ENCODE measurements around the gene MRPS27.

Gene MRPS27

DNA sequence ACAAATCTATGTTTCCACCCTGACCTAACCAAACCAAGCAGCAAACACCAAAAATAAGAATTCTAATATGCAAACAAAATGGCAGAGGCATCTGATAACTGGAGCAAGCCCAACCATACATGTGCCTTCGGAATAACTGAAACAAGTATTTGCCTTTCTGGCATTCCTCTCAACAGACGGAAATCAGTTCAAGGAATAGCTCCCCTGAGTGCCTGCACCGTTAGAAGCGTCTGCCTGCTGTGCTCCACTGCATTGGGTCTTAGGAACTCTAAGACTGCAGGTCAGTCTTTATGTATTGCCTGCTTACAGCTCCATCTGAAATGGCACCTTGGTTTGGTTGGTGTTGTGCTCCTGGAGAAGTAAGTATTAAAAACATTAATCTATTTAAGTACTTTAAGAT is 98.5 kb downstream of the MRPS27 start:
- TF ChIP-seq GABPA (IDR thresholded peaks at IDR 0.05; ENCODE audit: low read depth) (no peak), POLR2AphosphoS5 (IDR thresholded peaks at IDR 0.05; ENCODE audit: low read depth) (no peak), SPI1 (IDR thresholded peaks at IDR 0.05; ENCODE audit: borderline replicate concordance, low read depth) (no peak)
- TF ChIP-seq, protein P1, sequence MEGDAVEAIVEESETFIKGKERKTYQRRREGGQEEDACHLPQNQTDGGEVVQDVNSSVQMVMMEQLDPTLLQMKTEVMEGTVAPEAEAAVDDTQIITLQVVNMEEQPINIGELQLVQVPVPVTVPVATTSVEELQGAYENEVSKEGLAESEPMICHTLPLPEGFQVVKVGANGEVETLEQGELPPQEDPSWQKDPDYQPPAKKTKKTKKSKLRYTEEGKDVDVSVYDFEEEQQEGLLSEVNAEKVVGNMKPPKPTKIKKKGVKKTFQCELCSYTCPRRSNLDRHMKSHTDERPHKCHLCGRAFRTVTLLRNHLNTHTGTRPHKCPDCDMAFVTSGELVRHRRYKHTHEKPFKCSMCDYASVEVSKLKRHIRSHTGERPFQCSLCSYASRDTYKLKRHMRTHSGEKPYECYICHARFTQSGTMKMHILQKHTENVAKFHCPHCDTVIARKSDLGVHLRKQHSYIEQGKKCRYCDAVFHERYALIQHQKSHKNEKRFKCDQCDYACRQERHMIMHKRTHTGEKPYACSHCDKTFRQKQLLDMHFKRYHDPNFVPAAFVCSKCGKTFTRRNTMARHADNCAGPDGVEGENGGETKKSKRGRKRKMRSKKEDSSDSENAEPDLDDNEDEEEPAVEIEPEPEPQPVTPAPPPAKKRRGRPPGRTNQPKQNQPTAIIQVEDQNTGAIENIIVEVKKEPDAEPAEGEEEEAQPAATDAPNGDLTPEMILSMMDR (IDR thresholded peaks at IDR 0.05; ENCODE audit: insufficient read depth, low read length): no peak
- TF ChIP-seq, protein P2, sequence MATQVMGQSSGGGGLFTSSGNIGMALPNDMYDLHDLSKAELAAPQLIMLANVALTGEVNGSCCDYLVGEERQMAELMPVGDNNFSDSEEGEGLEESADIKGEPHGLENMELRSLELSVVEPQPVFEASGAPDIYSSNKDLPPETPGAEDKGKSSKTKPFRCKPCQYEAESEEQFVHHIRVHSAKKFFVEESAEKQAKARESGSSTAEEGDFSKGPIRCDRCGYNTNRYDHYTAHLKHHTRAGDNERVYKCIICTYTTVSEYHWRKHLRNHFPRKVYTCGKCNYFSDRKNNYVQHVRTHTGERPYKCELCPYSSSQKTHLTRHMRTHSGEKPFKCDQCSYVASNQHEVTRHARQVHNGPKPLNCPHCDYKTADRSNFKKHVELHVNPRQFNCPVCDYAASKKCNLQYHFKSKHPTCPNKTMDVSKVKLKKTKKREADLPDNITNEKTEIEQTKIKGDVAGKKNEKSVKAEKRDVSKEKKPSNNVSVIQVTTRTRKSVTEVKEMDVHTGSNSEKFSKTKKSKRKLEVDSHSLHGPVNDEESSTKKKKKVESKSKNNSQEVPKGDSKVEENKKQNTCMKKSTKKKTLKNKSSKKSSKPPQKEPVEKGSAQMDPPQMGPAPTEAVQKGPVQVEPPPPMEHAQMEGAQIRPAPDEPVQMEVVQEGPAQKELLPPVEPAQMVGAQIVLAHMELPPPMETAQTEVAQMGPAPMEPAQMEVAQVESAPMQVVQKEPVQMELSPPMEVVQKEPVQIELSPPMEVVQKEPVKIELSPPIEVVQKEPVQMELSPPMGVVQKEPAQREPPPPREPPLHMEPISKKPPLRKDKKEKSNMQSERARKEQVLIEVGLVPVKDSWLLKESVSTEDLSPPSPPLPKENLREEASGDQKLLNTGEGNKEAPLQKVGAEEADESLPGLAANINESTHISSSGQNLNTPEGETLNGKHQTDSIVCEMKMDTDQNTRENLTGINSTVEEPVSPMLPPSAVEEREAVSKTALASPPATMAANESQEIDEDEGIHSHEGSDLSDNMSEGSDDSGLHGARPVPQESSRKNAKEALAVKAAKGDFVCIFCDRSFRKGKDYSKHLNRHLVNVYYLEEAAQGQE (IDR thresholded peaks at IDR 0.05; ENCODE audit: insufficient replicate concordance, low read depth): no peak
- H3K27ac ChIP-seq (replicated peaks): no peak overlapping the region
- H3K4me3 ChIP-seq (replicated peaks; ENCODE audit: insufficient read depth, low read length): no peak overlapping the region
- no peak for DNase-seq (ENCODE audit: low read depth in 1 of 2, low spot score in 1 of 2)
- H3K27me3 ChIP-seq (ENCODE audit: insufficient read depth, poor library complexity, severe bottlenecking): no peaks in the 10 kb centered on the region

DNA sequence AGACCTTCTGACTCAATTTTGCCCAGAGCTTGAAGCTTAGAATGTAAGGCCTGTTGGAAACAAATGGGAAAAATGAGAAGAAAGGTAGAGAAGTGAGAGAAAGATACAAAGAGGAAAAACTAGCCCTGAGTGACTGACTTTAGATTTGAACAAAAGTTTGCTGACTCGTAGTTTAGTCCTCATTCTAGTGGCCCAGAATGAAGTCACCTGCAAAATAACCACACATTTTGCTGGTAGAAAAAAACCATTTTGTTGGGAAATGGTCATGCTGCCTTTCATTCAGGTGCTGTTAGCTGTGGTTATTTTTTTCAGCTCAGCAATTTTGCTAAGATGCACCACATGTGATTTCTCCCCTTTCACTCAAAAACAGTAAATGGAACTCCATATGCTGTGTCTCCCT is 98.9 kb downstream of the MRPS27 start:
- no peak for DNase-seq (ENCODE audit: low read depth in 1 of 2, low spot score in 1 of 2)
- H3K27ac ChIP-seq (replicated peaks): no peak overlapping the region
- no peak for TF ChIP-seq POLR2AphosphoS5 (IDR thresholded peaks at IDR 0.05; ENCODE audit: low read depth)
- no peak for TF ChIP-seq GABPA (IDR thresholded peaks at IDR 0.05; ENCODE audit: low read depth)
- TF ChIP-seq, protein P2 (IDR thresholded peaks at IDR 0.05; ENCODE audit: insufficient replicate concordance, low read depth): no peak
- TF ChIP-seq, protein P1 (IDR thresholded peaks at IDR 0.05; ENCODE audit: insufficient read depth, low read length): no peak

DNA sequence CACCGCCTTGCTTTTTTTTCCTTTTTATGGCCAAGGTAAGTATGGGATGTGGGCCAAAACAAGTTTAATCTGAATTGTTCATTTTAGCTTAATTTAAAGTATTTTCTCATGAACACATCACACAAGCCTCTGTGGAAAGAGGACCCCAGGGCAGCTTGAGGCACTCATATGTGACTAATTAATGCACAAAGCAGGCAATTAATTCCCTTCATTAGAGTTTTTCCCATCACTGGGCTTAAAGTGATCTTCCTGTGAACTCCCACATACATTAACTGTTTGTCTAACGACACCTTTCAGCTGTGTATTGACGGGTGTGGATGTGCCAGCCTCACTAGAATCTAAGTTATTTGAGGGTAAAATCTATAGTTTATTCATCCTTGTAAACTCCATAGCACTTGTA is 103.3 kb downstream of the MRPS27 start:
- Histone ChIP-seq H3K27ac (replicated peaks) (no peak overlapping the region), H3K27me3 (ENCODE audit: insufficient read depth, poor library complexity, severe bottlenecking) (no peaks in the 10 kb centered on the region), H3K4me3 (replicated peaks; ENCODE audit: insufficient read depth, low read length) (no peak overlapping the region)
- DNase-seq (ENCODE audit: low read depth in 1 of 2, low spot score in 1 of 2): no peak
- TF ChIP-seq SPI1 (IDR thresholded peaks at IDR 0.05; ENCODE audit: borderline replicate concordance, low read depth) (no peak), GABPA (IDR thresholded peaks at IDR 0.05; ENCODE audit: low read depth) (no peak), POLR2AphosphoS5 (IDR thresholded peaks at IDR 0.05; ENCODE audit: low read depth) (no peak)
- TF ChIP-seq, protein P2 (IDR thresholded peaks at IDR 0.05; ENCODE audit: insufficient replicate concordance, low read depth): no peak

More for the DNA sequence above, 98.9 kb downstream of the MRPS27 start:
- Histone ChIP-seq H3K27me3 (ENCODE audit: insufficient read depth, poor library complexity, severe bottlenecking) (no peaks in the 10 kb centered on the region), H3K4me3 (replicated peaks; ENCODE audit: insufficient read depth, low read length) (no peak overlapping the region)
